ENCODE results near the gene SAMD9L.
A peak's percentile ranks its signal among the peaks of the same experiment; 100 is the strongest.

Gene SAMD9L

GRCh38 chr7:93148144-93148543, at the start of gene SAMD9L:
Gene SAMD9L (minus strand): TSS chr7:93148385. CDS start chr7:93135971, 12,414 bp downstream.
- DNase-seq: no peak

GRCh38 chr7:93196336-93196735, 48.2 kb upstream of the SAMD9L start:
- no peak for DNase-seq

GRCh38 chr7:93194386-93194785, 46.2 kb upstream of the SAMD9L start:
- no peak for DNase-seq

DNA sequence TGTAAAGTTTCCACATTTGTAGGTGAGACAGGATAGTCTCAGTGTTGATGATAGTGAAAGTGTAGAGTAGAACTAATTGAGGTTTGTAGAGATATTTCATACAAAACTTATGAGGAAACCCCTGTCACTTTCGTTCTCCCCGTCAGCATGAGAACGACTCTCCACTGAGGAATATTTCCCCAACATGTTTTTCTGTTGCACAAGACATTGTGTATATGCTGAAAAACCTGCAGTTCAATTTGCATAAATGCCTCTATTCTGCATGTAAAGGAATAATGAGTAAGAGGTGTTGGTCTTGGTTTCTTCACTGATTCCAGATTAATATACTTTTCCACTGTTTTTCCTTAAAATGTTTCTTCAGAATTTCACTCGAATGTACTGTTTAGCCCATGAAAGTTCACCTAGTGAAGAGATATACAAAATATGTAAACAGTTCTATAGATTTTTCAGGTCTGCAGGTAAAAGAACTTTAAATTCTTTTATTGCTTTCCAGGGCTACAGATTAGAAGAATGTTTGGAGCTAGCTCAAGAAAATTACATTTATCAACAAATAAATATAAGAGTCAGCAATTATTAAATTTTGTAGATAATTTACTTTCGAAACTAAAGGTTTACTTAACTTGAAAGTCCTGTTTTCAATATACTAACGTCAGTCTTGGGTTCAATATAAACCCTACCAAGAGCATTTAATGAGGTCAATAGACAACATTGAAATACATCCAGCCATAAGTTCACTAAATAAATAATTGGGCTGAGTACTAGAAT, 40.9 kb upstream of the SAMD9L start:
- no peak for DNase-seq

DNA sequence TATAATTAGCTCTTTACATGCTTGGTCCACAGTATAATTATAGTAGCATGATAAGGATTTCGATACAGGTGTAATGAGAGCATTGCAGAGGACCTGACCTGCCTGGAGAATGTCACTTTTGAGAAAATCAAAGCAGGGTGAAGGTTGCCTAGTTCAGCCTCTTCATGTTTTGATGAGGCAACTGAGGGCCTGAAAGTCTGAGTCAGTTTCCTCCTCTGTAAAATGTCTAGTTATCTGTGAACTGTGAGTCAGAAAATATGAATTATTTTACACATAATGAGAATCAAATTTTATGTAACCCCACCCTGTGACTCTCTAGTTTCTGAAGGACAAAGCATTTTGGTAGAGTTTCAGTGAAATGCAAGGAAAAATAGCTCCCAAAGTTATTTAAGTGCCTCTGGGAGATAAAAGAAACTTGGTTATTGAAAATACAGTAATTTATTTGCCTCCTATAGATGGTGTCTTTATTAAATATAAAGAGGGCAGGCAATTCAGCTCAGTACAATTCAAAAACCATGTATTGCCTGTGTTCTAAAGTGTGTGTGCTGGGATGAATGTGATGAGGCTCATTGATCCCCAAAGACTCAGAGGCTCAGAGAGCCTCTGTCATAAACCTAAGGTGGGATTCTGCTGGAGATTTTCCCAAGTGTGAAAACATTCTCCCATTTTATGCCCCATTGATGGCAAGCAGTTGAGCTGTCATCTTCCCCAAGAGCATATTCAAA, 37.3 kb upstream of the SAMD9L start:
- DNase-seq: no peak

GRCh38 chr7:93179173-93179572, 31.0 kb upstream of the SAMD9L start:
- DNase-seq: no peak

DNA sequence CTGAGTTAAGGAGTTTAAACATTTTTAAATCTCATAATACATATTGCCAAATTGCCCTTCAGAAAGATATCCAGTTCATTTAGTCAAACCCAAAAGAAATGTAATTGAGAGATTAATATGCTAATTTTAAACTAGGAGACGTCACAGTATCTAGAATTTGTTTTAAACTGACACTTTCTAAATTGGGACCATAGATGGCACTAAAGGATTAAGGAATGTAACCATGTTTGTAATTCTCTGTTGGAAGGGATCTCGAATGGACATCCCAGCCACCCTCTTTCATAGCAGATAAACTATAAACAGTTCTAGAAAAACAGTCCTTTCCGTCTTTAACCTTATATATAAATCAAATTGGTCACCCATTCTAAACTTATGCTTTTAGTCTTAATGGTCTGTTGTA, 30.0 kb upstream of the SAMD9L start:
- DNase-seq: peak; percentile 19

DNA sequence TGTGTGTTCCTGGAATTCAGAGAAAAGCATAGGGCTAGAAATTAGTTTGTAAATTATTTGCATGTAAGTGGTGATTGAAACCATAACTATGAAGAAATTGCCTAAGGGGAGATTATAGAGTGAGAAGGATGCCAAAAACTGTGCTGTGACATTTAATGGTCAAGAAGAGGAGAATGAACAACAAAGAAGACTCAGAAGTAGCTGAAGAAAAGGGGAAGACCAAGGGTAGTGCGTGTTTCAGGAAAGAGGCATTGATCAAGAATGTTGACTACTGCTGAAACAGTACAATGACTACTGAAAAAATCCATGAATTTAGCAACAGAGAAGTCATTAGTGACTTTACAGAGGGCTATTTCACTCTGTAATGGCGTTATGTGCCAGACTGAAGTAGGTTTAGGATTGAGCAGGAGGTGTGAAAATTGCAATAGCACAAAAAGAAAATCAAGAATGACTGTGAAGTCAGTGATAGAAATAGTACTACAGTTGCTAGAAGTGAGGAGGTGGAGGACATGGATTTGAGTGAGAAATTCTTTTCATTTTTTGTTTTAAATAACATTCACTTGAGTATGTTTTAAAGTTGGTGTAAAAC, 28.9 kb upstream of the SAMD9L start:
- no peak for DNase-seq

DNA sequence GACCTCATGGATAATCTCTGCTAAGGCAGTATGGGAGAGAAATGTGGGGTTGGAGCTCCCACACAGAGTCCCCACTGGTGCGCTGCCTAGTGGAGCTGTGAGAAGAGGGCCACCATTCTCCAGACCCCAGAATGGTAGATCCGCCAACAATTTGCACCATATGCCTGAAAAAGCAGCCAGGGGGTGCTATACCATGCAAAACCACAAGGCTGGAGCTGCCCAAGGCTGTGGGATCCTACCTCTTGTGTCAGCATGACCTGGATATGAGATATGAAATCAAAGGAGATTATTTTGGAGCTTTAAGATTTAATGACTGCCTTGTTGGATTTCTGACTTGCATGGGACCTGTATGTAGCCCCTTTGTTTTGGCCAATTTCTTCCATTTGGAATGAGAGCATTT, 27.0 kb upstream of the SAMD9L start:
- DNase-seq: no peak

DNA sequence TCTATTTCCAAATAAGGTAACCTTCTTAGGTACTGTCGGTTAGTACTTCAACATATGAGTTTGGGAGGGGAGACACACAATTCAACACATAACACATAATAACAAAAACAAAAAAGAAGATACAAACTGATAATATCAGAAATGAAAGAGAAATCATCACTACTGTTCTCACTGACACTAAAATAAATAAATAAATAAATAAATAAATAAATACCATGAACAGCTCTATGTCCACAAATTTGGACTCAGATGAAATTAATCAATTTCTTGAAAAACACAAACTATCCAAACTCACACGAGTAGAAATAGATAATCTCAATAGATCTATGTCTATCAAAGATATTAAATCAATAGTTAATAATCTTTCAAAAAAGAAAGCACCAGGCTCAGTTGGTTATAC, 24.5 kb upstream of the SAMD9L start:
- no peak for DNase-seq

- no peak for DNase-seq
Observed at GRCh38 chr7:93171606-93172226, 23.5 kb upstream of the SAMD9L start.

GRCh38 chr7:93165447-93165846, 17.3 kb upstream of the SAMD9L start:
- DNase-seq: no peak

DNA sequence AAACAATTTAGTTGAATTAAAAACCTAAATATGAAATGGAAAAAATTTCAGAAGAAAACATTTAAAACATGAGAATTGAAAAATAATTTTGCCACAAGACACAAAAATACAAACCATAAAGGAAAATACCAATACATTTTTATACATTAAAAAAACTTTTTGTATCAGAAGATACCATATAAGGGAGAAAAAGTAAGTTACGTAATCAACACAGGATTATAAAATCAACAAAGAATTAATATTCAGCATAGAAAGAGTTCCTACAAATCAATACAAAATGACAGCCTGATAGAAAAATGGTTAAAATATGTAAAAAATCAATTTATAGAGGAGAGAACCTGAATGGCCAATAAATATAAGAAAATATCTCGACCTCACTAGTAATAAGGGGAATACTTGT, 16.6 kb upstream of the SAMD9L start:
- DNase-seq: no peak

DNA sequence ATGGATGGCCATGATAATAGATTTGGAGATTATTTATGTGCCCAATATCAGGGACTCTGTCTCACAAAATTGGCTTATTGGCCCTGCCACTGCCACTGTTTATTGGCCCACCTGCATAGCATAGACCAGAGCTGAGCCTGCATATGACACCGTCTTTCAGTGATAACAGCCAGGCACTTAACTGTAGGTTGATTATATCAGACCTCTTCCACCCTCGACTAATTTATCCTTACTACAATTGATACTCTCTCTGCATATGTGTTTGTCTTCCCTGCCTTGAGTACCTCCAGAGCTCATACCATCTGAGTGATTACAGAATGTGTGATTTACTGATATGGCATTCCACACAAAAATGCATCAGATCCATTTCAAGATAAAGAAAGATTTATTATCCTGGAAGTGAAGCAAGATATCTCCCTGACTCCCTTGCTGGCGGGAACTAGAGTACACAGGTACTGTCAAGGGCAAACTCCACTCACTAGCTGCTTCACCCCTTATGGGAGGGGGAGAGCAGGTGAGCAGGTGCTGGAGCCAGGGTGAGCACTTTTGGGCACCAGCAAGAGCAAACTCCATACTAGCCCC, 13.1 kb upstream of the SAMD9L start:
- no peak for DNase-seq

GRCh38 chr7:93160410-93160809, 12.2 kb upstream of the SAMD9L start:
- no peak for DNase-seq

- DNase-seq: no peak
Observed at GRCh38 chr7:93159490-93159889, 11.3 kb upstream of the SAMD9L start.

DNA sequence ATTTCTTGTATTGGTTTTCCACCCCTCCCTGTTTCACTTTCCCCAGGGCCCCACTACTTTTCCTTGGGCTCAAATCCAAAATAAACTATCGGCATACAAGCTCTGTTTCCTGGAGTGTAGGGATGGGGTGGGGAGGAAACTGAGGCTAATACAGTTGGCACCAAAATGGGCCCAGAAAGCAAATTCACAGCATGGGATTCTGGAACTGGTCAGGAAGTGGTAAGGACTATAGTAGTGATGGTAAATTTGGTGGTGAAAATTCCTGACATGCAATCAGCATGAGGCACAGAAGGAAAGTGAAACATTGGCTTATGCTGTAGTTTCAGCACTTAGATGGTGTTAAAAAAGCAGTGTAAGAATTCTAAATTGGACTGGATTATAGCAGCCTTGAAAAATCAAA, 8.7 kb upstream of the SAMD9L start:
- DNase-seq: no peak

- no peak for DNase-seq
Observed at GRCh38 chr7:93150200-93150835, 2.1 kb upstream of the SAMD9L start.

DNA sequence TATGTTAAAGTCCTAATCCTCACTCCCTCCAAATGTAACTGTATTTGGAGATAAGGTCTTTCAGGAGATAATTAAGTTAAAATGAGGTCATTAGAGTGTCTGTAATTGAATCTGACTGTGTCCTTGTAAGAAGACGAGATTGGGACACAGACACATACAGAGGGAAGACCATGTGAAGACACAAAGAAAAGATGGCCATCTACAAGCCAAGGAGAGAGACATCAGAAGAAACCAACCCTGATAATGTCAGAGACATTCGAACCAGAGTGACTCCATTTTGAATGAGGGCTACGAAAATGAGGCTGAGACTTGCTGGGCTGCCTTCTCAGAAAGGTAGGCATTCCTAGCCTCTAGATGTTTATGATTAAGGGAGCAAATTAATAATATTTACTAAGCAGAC, 542 bp upstream of the SAMD9L start:
- no peak for DNase-seq

DNA sequence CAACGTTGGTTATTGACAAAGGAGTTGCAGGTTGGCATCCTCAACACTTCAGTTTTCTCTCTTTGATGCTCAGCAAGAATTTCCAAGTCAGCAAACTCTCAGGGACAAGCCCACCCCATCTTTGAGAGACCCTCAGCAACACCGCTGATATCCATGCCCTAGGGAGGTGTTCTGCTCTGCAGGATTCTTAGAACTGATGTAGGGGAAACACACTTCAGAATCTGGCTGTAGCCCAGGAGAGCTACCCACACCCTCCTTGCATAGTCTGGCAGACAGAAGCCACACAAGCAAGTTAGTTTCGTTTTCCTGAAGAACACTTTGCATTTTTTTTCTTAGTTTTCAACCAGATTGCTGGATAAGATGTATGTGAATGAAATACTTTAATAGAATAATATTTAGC, 822 bp downstream of the SAMD9L start:
- DNase-seq: no peak

DNA sequence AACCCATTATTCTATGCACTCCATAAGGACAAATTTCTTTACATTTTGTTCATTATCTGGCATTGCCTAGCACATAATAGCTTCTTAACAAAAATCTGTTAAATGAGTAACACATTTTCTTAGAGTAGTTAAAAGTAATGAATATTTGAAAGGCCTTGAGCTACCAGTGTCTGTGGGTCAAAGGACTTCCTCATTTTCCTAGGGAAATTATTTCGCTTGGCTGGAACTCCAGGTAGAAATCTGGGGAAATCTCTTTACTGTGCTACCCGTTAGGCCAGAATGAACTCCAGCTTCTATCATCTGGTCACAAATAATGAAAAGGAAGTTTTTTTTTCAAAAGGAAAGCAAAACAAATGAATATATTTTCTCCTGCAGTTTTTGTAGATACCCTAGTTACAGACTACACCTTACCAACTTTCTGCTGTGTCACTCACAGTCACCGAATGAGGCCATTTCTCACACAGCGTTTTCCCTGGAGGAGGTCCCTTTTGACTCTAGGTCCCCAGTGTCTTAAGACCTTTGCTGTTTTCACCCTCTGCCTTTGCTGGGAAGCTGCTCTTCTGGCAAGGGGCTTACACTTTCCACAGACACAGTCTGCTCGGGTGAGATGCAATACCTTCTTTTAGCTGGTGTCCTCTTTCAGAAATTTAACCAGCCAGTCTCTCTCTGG, 1.6 kb downstream of the SAMD9L start:
- DNase-seq: no peak

DNA sequence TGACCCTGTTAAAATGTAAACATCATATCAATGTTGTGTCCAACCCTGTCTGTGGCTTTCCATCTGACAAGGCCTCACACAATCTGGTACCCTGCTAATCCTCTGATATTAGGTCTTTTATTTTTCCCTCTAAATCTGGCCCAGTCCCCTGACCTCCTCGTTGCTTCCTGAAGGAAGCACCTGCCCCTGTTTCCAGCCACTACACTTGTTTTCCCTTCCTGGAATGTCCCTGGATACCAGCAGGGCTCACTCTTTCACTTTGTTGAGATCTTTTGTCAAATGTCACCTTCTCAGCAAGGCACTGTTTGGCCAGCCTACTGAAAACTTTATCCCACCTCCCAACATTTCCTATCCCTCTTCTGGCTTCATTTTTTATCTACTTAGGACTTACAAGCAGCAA, 2.1 kb downstream of the SAMD9L start:
- no peak for DNase-seq

Measured in NCI-H2171 (cell line).